Fibroblast of pulmonary artery (primary cell): Measurements from ENCODE around the gene ATP6V0B.
A peak's percentile ranks its signal among the peaks of the same experiment; 100 is the strongest.

Experiments
- DNase-seq: peaks from one replicate; pipeline ENCODE4 v3.0.0-alpha.2; 2010; ENCODE audit warnings: low read depth
- H3K4me3 ChIP-seq: replicated peaks from 2 replicates; pipeline ENCODE4 v1.5.1; 2011; ENCODE audit warnings: low read depth, mild to moderate bottlenecking, control low read depth, low read length, moderate library complexity
- CTCF ChIP-seq: IDR thresholded peaks from 2 replicates; pipeline ENCODE4 v1.5.1; 2011; ENCODE audit warnings: mild to moderate bottlenecking, control low read depth, low read length, inconsistent platforms; ENCODE audit errors: missing control alignments

Gene ATP6V0B

GRCh38 chr1:43947061-43947873 lies 27.5 kb upstream of the ATP6V0B start:
- DNase-seq = no peak
- H3K4me3 ChIP-seq = peak overlapping the region; percentile 92
- no peak for TF ChIP-seq CTCF

- DNase-seq = no peak
- peak overlapping the region; percentile 92 for H3K4me3 ChIP-seq
- no peak for TF ChIP-seq CTCF
Measured at GRCh38 chr1:43947874-43948437, 26.8 kb upstream of the ATP6V0B start.

GRCh38 chr1:43949678-43950077 lies 25.1 kb upstream of the ATP6V0B start:
- TF ChIP-seq CTCF = no peak
- no peak for DNase-seq
- H3K4me3 ChIP-seq = no peak overlapping the region

GRCh38 chr1:43951021-43951985 lies 23.5 kb upstream of the ATP6V0B start:
- TF ChIP-seq CTCF = no peak
- H3K4me3 ChIP-seq = no peak overlapping the region
- DNase-seq = no peak

GRCh38 chr1:43952731-43953346 lies 21.9 kb upstream of the ATP6V0B start:
- no peak overlapping the region for H3K4me3 ChIP-seq
- no peak for TF ChIP-seq CTCF
- no peak for DNase-seq

- no peak overlapping the region for H3K4me3 ChIP-seq
- DNase-seq = no peak
- TF ChIP-seq CTCF = no peak
Measured at GRCh38 chr1:43953361-43953760, 21.4 kb upstream of the ATP6V0B start.
